Measurements from ENCODE around the gene TLR5. TPM values are rescaled to one million over a fixed set of nuclear protein-coding genes. Genes with fewer than 3 reads are reported as not detected.

Gene TLR5
- polyA plus RNA-seq, 1 donor (not counting 4 experiments of a cell fraction or from before 2014, with no cell fraction given), result 1.3 TPM

DNA sequence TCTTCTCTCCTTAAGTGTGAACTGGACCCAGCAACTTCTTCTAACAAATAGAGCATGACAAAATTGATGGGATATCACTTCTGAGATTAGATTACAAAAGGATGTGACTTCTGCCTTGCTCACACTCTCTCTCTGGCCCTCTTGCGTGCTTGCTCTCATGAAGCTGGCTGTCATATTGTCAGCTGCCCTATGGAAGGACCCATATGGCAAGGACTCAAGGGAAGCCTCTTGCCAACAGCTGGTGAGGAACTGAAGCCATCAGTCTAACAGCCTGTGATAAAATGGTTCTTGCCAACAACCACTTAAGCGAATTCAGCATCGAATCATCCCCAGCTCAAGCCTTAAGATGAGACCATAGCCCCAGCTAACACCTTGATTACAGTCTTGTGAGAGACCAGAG is 4.8 kb upstream of the TLR5 start:
- H3K9me3 ChIP-seq (ENCODE audit: control insufficient read depth, low read depth, low read length), result no peaks in the 10 kb centered on the region
- H3K27ac ChIP-seq (ENCODE audit: control insufficient read depth, insufficient read depth, low read length), result no peak overlapping the region
- no peak for DNase-seq (ENCODE audit: low read depth, low spot score)
- H3K36me3 ChIP-seq (ENCODE audit: control insufficient read depth in 2 of 2, extremely low read depth in 1 of 2, insufficient read depth in 2 of 2, low read length in 2 of 2), result no peaks in the 10 kb centered on the region
- no peaks in the 10 kb centered on the region for H3K79me2 ChIP-seq (ENCODE audit: control insufficient read depth, insufficient read depth, low read length)
- dilution Hi-C loops (cut with MboI; ENCODE audit: extremely low pct_ligation_motif_present, low sequenced_read_pairs), result no loop called here
- H2AFZ ChIP-seq (ENCODE audit: control insufficient read depth, low read length), result no peak overlapping the region
- H3K4me3 ChIP-seq (ENCODE audit: control insufficient read depth in 2 of 3, extremely low read depth in 1 of 3, insufficient read depth in 2 of 3, low read depth in 1 of 3, low read length in 3 of 3), result no peak overlapping the region
- H3K9me1 ChIP-seq (ENCODE audit: control insufficient read depth, extremely low read depth, insufficient read depth, low read length), result no peaks in the 10 kb centered on the region
- no peak overlapping the region for H3K4me2 ChIP-seq (ENCODE audit: control insufficient read depth, extremely low read depth, insufficient read depth, low read depth, low read length)
- H3K9ac ChIP-seq (ENCODE audit: control insufficient read depth, extremely low read depth, insufficient read depth, low read length), result no peak overlapping the region
- H3K27me3 ChIP-seq (ENCODE audit: control insufficient read depth, extremely low read depth, insufficient read depth, low read length), result no peaks in the 10 kb centered on the region
- H4K20me1 ChIP-seq (ENCODE audit: control insufficient read depth, extremely low read depth, insufficient read depth, low read length), result no peaks in the 10 kb centered on the region
- FAIRE-seq, result no peak
- TF ChIP-seq, protein P1, sequence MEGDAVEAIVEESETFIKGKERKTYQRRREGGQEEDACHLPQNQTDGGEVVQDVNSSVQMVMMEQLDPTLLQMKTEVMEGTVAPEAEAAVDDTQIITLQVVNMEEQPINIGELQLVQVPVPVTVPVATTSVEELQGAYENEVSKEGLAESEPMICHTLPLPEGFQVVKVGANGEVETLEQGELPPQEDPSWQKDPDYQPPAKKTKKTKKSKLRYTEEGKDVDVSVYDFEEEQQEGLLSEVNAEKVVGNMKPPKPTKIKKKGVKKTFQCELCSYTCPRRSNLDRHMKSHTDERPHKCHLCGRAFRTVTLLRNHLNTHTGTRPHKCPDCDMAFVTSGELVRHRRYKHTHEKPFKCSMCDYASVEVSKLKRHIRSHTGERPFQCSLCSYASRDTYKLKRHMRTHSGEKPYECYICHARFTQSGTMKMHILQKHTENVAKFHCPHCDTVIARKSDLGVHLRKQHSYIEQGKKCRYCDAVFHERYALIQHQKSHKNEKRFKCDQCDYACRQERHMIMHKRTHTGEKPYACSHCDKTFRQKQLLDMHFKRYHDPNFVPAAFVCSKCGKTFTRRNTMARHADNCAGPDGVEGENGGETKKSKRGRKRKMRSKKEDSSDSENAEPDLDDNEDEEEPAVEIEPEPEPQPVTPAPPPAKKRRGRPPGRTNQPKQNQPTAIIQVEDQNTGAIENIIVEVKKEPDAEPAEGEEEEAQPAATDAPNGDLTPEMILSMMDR (optimal IDR thresholded peaks at IDR 0.05 in 1 of 3, IDR thresholded peaks at IDR 0.05 in 1 of 3, conservative IDR thresholded peaks at IDR 0.05 in 1 of 3; ENCODE audit: extremely low read depth in 1 of 3, insufficient read depth in 2 of 3, low read length in 3 of 3), result no peak
- no peak for TF ChIP-seq EZH2 (IDR thresholded peaks at IDR 0.05; ENCODE audit: low read length)
- H3K4me1 ChIP-seq (ENCODE audit: control insufficient read depth, extremely low read depth, insufficient read depth, low read length), result peaks cover 3% of the 10 kb centered on the region

GRCh38 chr1:223147409-223147808 is 4.4 kb upstream of the TLR5 start:
- H3K9me1 ChIP-seq (ENCODE audit: control insufficient read depth, extremely low read depth, insufficient read depth, low read length), result no peaks in the 10 kb centered on the region
- no peak for TF ChIP-seq EZH2 (IDR thresholded peaks at IDR 0.05; ENCODE audit: low read length)
- TF ChIP-seq, protein P1 (optimal IDR thresholded peaks at IDR 0.05 in 1 of 3, IDR thresholded peaks at IDR 0.05 in 1 of 3, conservative IDR thresholded peaks at IDR 0.05 in 1 of 3; ENCODE audit: extremely low read depth in 1 of 3, insufficient read depth in 2 of 3, low read length in 3 of 3), result no peak
- no peaks in the 10 kb centered on the region for H4K20me1 ChIP-seq (ENCODE audit: control insufficient read depth, extremely low read depth, insufficient read depth, low read length)
- H3K9ac ChIP-seq (ENCODE audit: control insufficient read depth, extremely low read depth, insufficient read depth, low read length), result no peak overlapping the region
- dilution Hi-C loops (cut with MboI; ENCODE audit: extremely low pct_ligation_motif_present, low sequenced_read_pairs), result no loop called here
- no peaks in the 10 kb centered on the region for H3K27me3 ChIP-seq (ENCODE audit: control insufficient read depth, extremely low read depth, insufficient read depth, low read length)
- FAIRE-seq (no peak), DNase-seq (ENCODE audit: low read depth, low spot score) (no peak)
- no peak overlapping the region for H2AFZ ChIP-seq (ENCODE audit: control insufficient read depth, low read length)
- H3K27ac ChIP-seq (ENCODE audit: control insufficient read depth, insufficient read depth, low read length), result no peak overlapping the region
- no peaks in the 10 kb centered on the region for H3K36me3 ChIP-seq (ENCODE audit: control insufficient read depth in 2 of 2, extremely low read depth in 1 of 2, insufficient read depth in 2 of 2, low read length in 2 of 2)
- no peaks in the 10 kb centered on the region for H3K79me2 ChIP-seq (ENCODE audit: control insufficient read depth, insufficient read depth, low read length)
- H3K4me1 ChIP-seq (ENCODE audit: control insufficient read depth, extremely low read depth, insufficient read depth, low read length), result peaks cover 3% of the 10 kb centered on the region
- no peaks in the 10 kb centered on the region for H3K9me3 ChIP-seq (ENCODE audit: control insufficient read depth, low read depth, low read length)
- no peak overlapping the region for H3K4me2 ChIP-seq (ENCODE audit: control insufficient read depth, extremely low read depth, insufficient read depth, low read depth, low read length)
- no peak overlapping the region for H3K4me3 ChIP-seq (ENCODE audit: control insufficient read depth in 2 of 3, extremely low read depth in 1 of 3, insufficient read depth in 2 of 3, low read depth in 1 of 3, low read length in 3 of 3)
